Fibroblast of pulmonary artery (primary cell): Measurements from ENCODE around the gene ENAH.
"Not testable (repeated sequence)": the region's sequence is repeated elsewhere in the genome, so short reads cannot be mapped to it uniquely, and the experiment has no call there.

ENCODE experiments used
- DNase-seq: peaks from one replicate; pipeline ENCODE4 v3.0.0-alpha.2; 2010; ENCODE audit warnings: low read depth
- H3K4me3 ChIP-seq: replicated peaks from 2 replicates; pipeline ENCODE4 v1.5.1; 2011; ENCODE audit warnings: low read depth, mild to moderate bottlenecking, control low read depth, low read length, moderate library complexity
- CTCF ChIP-seq: IDR thresholded peaks from 2 replicates; pipeline ENCODE4 v1.5.1; 2011; ENCODE audit warnings: mild to moderate bottlenecking, control low read depth, low read length, inconsistent platforms; ENCODE audit errors: missing control alignments

ENAH gene

DNA sequence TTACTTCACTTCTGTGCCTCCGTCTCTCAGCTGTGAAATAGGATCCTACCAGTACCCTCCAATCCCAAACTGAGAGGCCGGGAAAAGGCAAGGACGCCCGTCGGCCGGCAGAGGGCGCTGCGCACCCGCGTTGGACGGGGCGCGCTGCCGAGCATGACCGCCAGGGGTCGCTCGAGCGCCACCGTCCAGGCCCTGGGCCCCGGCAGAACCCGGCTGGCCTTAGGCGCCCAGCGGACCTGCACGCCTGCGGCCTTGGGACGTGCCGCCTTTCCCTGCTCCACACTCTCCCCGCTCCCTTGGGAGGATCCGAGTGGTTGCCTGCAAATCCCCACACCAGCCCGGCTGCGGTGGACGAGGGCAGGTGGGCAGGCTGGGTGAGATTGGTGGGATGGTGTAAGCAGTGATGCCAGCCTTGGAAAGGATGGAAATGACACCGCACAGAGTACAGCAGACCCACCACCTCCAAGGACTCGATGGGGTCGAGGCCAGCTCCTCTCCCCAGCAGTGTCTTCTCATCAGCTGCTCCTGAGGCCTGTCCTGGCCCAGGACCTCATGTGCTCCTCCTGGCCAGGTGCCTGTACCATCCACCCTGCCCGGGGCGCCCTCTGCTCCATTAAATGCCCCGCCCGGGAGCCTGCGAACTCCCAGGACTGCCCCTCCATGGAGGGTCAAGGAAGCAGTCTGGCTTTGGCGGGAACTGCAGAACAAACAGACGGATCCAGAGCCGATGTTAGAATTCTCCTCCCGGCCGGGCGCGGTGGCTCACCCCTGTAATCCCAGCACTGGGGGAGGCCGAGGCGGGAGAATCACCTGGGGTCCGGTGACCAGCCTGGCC, 177.7 kb downstream of the ENAH start:
- no peak overlapping the region for H3K4me3 ChIP-seq
- TF ChIP-seq CTCF, result peak; percentile 82
- DNase-seq, result peak; percentile 73

- no peak overlapping the region for H3K4me3 ChIP-seq
- no peak for DNase-seq
- TF ChIP-seq CTCF, result no peak
Observed at GRCh38 chr1:225474439-225474985, 178.4 kb downstream of the ENAH start.

GRCh38 chr1:225473676-225474438, 179.1 kb downstream of the ENAH start:
- DNase-seq, result not testable (repeated sequence)

DNA sequence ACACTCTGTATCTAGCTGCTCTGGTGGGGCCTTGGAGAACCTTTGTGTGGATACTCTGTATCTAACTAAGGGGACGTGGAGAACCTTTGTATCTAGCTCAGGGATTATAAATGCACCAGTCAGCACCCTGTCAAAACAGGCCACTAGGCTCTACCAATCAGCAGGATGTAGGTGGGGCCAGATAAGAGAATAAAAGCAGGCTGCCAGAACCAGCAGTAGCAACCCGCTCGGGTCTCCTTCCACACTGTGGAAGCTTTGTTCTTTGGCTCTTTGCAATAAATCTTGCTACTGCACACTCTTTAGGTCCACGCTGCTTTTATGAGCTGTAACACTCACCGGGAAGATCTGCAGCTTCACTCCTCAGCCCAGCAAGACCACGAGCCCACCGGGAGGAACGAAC, 179.7 kb downstream of the ENAH start:
- not testable (repeated sequence) for DNase-seq

More at GRCh38 chr1:225473676-225474438, 179.1 kb downstream of the ENAH start:
- H3K4me3 ChIP-seq, result not testable (repeated sequence)

GRCh38 chr1:225471453-225472301, 181.2 kb downstream of the ENAH start:
- TF ChIP-seq CTCF, result no peak
- H3K4me3 ChIP-seq, result no peak overlapping the region
- no peak for DNase-seq

More for the DNA sequence above, 179.7 kb downstream of the ENAH start:
- not testable (repeated sequence) for H3K4me3 ChIP-seq

GRCh38 chr1:225471109-225471452, 181.8 kb downstream of the ENAH start:
- TF ChIP-seq CTCF, result no peak
- DNase-seq, result no peak

GRCh38 chr1:225470211-225471108, 182.5 kb downstream of the ENAH start:
- no peak for TF ChIP-seq CTCF
- no peak for DNase-seq
- no peak overlapping the region for H3K4me3 ChIP-seq

More at GRCh38 chr1:225471109-225471452, 181.8 kb downstream of the ENAH start:
- H3K4me3 ChIP-seq, result no peak overlapping the region
